ENCODE data around the gene IL31RA. TPM values are rescaled to one million over a fixed set of nuclear protein-coding genes. Genes with fewer than 3 reads are reported as not detected.

IL31RA gene
- total and polyA plus RNA-seq, 2 of the 13 experiments (the other 11 are each of a cell fraction or from before 2014, with no cell fraction given) = not detected

DNA sequence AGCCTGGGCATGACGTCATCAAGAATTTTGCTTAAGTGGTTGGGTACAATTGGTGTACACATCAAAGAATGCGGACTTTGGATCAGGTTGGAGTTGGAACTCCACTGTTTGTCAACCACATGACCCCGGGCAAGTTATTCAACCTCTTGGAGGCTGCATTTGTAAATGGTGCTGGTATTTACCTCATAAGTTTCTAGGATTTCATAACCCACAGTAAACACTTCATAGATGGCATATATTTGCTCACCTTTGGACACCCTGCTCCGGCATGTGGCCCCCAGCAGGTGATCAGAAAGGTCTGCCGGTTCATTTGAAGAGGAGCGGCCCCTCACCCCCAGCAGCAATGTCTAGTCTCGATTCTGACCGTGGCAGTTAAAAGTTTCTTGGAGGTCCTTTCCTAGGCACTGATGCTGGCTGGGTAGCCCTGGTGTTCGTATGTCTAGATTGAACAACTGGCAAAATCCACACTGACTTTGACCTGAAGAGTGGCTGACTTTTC is 83.0 kb downstream of the IL31RA start (continued):
- TF ChIP-seq SNAPC2 (CRISPR knock-in tag; IDR thresholded peaks at IDR 0.05) = peak; percentile 82; the same call in 1 of the 2 replicates
- peak; percentile 94 for TF ChIP-seq ARID2 (CRISPR knock-in tag; IDR thresholded peaks at IDR 0.05; ENCODE audit: borderline replicate concordance)
- TF ChIP-seq E2F5 (CRISPR knock-in tag; conservative IDR thresholded peaks at IDR 0.05) = no peak
- TF ChIP-seq SALL2 (CRISPR knock-in tag; IDR thresholded peaks at IDR 0.05) = peak; percentile 59; the same call in 1 of the 2 replicates
- TF ChIP-seq HOMEZ (CRISPR knock-in tag; IDR thresholded peaks at IDR 0.05; ENCODE audit: low read depth) = peak; percentile 95
- TF ChIP-seq TCF7 (IDR thresholded peaks at IDR 0.05; ENCODE audit: low read depth) = peak; percentile 99
- peak; percentile 97 for TF ChIP-seq ZEB1 (IDR thresholded peaks at IDR 0.05; ENCODE audit: insufficient replicate concordance, low read depth)
- TF ChIP-seq ZNF557 (CRISPR knock-in tag; IDR thresholded peaks at IDR 0.05) = no peak
- TF ChIP-seq BORCS8-MEF2B (CRISPR knock-in tag; IDR thresholded peaks at IDR 0.05) = peak; percentile 83; the same call in 1 of the 2 replicates
- TF ChIP-seq, protein P1, sequence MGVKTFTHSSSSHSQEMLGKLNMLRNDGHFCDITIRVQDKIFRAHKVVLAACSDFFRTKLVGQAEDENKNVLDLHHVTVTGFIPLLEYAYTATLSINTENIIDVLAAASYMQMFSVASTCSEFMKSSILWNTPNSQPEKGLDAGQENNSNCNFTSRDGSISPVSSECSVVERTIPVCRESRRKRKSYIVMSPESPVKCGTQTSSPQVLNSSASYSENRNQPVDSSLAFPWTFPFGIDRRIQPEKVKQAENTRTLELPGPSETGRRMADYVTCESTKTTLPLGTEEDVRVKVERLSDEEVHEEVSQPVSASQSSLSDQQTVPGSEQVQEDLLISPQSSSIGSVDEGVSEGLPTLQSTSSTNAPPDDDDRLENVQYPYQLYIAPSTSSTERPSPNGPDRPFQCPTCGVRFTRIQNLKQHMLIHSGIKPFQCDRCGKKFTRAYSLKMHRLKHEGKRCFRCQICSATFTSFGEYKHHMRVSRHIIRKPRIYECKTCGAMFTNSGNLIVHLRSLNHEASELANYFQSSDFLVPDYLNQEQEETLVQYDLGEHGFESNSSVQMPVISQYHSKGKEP (CRISPR knock-in tag; IDR thresholded peaks at IDR 0.05) = no peak
- TF ChIP-seq ZBTB7A (CRISPR knock-in tag; IDR thresholded peaks at IDR 0.05) = peak; percentile 80
- peak; percentile 85; the same call in 1 of the 2 replicates for TF ChIP-seq ZNF564 (CRISPR knock-in tag; IDR thresholded peaks at IDR 0.05)
- TF ChIP-seq HOXA3 (CRISPR knock-in tag; IDR thresholded peaks at IDR 0.05) = peak; percentile 95
- no peak for TF ChIP-seq ZNF337 (CRISPR knock-in tag; IDR thresholded peaks at IDR 0.05; ENCODE audit: borderline replicate concordance, low read depth)
- TF ChIP-seq XRCC5 (optimal IDR thresholded peaks at IDR 0.05; ENCODE audit: low read length) = peak; percentile 20
- peak; percentile 99 for TF ChIP-seq RXRA (CRISPR knock-in tag; IDR thresholded peaks at IDR 0.05)
- peak; percentile 79; the same call in 1 of the 2 replicates for TF ChIP-seq ZNF841 (CRISPR knock-in tag; IDR thresholded peaks at IDR 0.05; ENCODE audit: borderline replicate concordance)
- no peak for TF ChIP-seq ZNF720 (CRISPR knock-in tag; IDR thresholded peaks at IDR 0.05)
- TF ChIP-seq RCOR2 (CRISPR knock-in tag; IDR thresholded peaks at IDR 0.05) = peak; percentile 98
- no peak for TF ChIP-seq PRMT3 (CRISPR knock-in tag; IDR thresholded peaks at IDR 0.05; ENCODE audit: borderline replicate concordance, low read depth)
- TF ChIP-seq YEATS2 (CRISPR knock-in tag; IDR thresholded peaks at IDR 0.05; ENCODE audit: borderline replicate concordance) = peak; percentile 68; the same call in 1 of the 2 replicates
- TF ChIP-seq DMAP1 (CRISPR knock-in tag; IDR thresholded peaks at IDR 0.05) = peak; percentile 75; the same call in 1 of the 2 replicates
- peak; percentile 86 for TF ChIP-seq NR2C2 (CRISPR knock-in tag; IDR thresholded peaks at IDR 0.05; ENCODE audit: borderline replicate concordance)
- no peak for TF ChIP-seq CENPBD1 (CRISPR knock-in tag; IDR thresholded peaks at IDR 0.05; ENCODE audit: borderline replicate concordance, low read depth)
- TF ChIP-seq TGIF2 (CRISPR knock-in tag; IDR thresholded peaks at IDR 0.05) = peak; percentile 78; the same call in 1 of the 2 replicates
- peak; percentile 72; the same call in 1 of the 2 replicates for TF ChIP-seq ZMYM3 (CRISPR knock-in tag; IDR thresholded peaks at IDR 0.05)
- no peak for TF ChIP-seq PCBP2 (optimal IDR thresholded peaks at IDR 0.05; ENCODE audit: low read depth, low read length, poor library complexity, severe bottlenecking)
- no peak for TF ChIP-seq ZNF839 (CRISPR knock-in tag; IDR thresholded peaks at IDR 0.05; ENCODE audit: borderline replicate concordance)
- TF ChIP-seq ZNF136 (CRISPR knock-in tag; IDR thresholded peaks at IDR 0.05; ENCODE audit: low read depth) = peak; percentile 79; the same call in 1 of the 2 replicates

Measured in HepG2 (cell line).